DND-41 (cell line): ENCODE measurements around the gene VTI1A.

ENCODE experiments used
- ATAC-seq: fragments of 200-7000 bp; cut with Tn5 transposase; 3 replicates; pipeline ENCODE4 v1.9.1; 2021; ENCODE audit warnings: low read depth; ENCODE audit not compliant: insufficient read depth
- DNase-seq: peaks from one replicate; pipeline ENCODE4 v3.0.0-alpha.2; 2020
- H2AFZ ChIP-seq: 2 replicates; pipeline ENCODE4 v1.6.0; 2012; ENCODE audit warnings: low read depth, low read length
- H3K27ac ChIP-seq: 2 replicates; pipeline ENCODE4 v1.5.1; 2012; ENCODE audit warnings: low read length, inconsistent platforms
- H3K27me3 ChIP-seq: fragments of 200-600 bp; sonication (generic); 2 replicates; pipeline ENCODE4 v1.6.0; 2012; ENCODE audit warnings: low read length, mild to moderate bottlenecking, inconsistent platforms; ENCODE audit not compliant: insufficient read depth, poor library complexity
- H3K36me3 ChIP-seq: 2 replicates; pipeline ENCODE4 v1.5.1; 2012; ENCODE audit warnings: low read length, inconsistent platforms; ENCODE audit not compliant: insufficient read depth
- H3K4me1 ChIP-seq: 2 replicates; pipeline ENCODE4 v1.5.1; 2012; ENCODE audit warnings: mild to moderate bottlenecking, low read length; ENCODE audit not compliant: insufficient read depth
- H3K4me2 ChIP-seq: 2 replicates; pipeline ENCODE4 v1.6.0; 2012; ENCODE audit warnings: mild to moderate bottlenecking, moderate library complexity, low read length, inconsistent platforms; ENCODE audit not compliant: insufficient read depth
- H3K4me3 ChIP-seq, 2 experiments: fragments of 200-600 bp in 1 of 2; shearing (Covaris generic) in 1 of 2; 2 replicates each; pipeline ENCODE4 v1.5.1; 2012 to 2016; ENCODE audit warnings: inconsistent platforms in 2 of 2, low read length in 2 of 2, mild to moderate bottlenecking in 2 of 2, low read depth in 1 of 2, moderate library complexity in 1 of 2
- H3K79me2 ChIP-seq: 2 replicates; pipeline ENCODE4 v1.6.0; 2012; ENCODE audit warnings: low read length, inconsistent platforms; ENCODE audit not compliant: insufficient read depth
- H3K9ac ChIP-seq: 2 replicates; pipeline ENCODE4 v1.6.0; 2012; ENCODE audit warnings: low read depth, mild to moderate bottlenecking, inconsistent platforms, low read length, moderate library complexity
- H3K9me3 ChIP-seq: 2 replicates; pipeline ENCODE4 v1.5.1; 2012; ENCODE audit warnings: low read length, moderate library complexity, mild to moderate bottlenecking, inconsistent platforms; ENCODE audit not compliant: insufficient read depth, severe bottlenecking
- H4K20me1 ChIP-seq: 2 replicates; pipeline ENCODE4 v1.6.0; 2012; ENCODE audit warnings: low read length; ENCODE audit not compliant: insufficient read depth
- EZH2 ChIP-seq: IDR thresholded peaks from 3 replicates; pipeline ENCODE4 v1.6.1; 2012; ENCODE audit warnings: borderline replicate concordance, low read depth, mild to moderate bottlenecking, moderate library complexity, low read length, inconsistent platforms; ENCODE audit not compliant: severe bottlenecking
- TF ChIP-seq, protein P1 (sequence below): IDR thresholded peaks from 2 replicates; pipeline ENCODE4 v1.5.1; 2012; ENCODE audit warnings: borderline replicate concordance, low read length, moderate library complexity, mild to moderate bottlenecking; ENCODE audit not compliant: poor library complexity, severe bottlenecking; ENCODE audit errors: extremely low read depth

VTI1A gene

DNA sequence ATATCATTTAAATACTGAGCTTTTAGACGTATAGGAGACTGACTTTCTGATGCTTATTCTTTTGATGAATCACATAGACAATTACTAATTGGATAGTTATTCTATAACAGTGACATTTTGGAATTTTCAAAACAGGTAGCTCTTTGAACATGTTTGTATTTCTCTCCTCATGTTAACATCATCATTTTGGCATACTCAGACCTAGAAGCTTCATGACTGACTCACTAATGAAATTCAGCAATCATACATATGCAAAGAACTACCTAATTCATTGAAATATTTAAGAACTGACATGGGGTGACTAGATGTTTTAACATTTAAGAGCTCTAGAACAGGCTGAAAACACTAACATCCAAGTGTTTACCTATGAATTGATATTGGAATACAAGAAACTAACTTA, 192.3 kb downstream of the VTI1A start:
- H3K9me3 ChIP-seq: no peaks in the 10 kb centered on the region
- TF ChIP-seq EZH2: no peak
- TF ChIP-seq, protein P1, sequence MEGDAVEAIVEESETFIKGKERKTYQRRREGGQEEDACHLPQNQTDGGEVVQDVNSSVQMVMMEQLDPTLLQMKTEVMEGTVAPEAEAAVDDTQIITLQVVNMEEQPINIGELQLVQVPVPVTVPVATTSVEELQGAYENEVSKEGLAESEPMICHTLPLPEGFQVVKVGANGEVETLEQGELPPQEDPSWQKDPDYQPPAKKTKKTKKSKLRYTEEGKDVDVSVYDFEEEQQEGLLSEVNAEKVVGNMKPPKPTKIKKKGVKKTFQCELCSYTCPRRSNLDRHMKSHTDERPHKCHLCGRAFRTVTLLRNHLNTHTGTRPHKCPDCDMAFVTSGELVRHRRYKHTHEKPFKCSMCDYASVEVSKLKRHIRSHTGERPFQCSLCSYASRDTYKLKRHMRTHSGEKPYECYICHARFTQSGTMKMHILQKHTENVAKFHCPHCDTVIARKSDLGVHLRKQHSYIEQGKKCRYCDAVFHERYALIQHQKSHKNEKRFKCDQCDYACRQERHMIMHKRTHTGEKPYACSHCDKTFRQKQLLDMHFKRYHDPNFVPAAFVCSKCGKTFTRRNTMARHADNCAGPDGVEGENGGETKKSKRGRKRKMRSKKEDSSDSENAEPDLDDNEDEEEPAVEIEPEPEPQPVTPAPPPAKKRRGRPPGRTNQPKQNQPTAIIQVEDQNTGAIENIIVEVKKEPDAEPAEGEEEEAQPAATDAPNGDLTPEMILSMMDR: no peak
- H3K36me3 ChIP-seq: no peaks in the 10 kb centered on the region
- no peak overlapping the region for H2AFZ ChIP-seq
- H3K79me2 ChIP-seq: no peaks in the 10 kb centered on the region
- ATAC-seq (no peak), DNase-seq (no peak)
- H3K27ac ChIP-seq: no peak overlapping the region
- H3K4me1 ChIP-seq: no peaks in the 10 kb centered on the region
- H3K9ac ChIP-seq: no peak overlapping the region
- no peak overlapping the region for H3K4me2 ChIP-seq
- H4K20me1 ChIP-seq: no peaks in the 10 kb centered on the region
- H3K4me3 ChIP-seq: no peak overlapping the region
- H3K27me3 ChIP-seq: no peaks in the 10 kb centered on the region

DNA sequence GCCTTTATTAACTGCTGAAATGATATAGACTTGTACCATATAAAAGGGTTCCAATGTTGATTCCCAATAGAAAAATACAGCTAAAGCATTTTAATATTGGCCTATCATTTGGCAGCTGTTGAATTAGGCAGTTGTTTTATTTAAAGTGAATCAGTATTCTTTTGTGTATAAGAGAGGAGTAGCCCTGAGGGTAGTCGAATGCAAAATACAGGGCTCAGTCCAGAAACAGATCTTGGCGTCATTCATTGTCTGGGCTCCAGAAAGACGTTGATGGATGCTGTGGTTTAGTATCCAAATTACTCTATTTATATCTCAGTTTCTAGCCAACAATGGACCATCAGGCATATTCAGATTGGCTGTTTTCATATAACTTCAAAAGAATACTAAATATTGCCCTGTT, 193.6 kb downstream of the VTI1A start:
- H3K4me2 ChIP-seq: no peak overlapping the region
- no peak overlapping the region for H3K27ac ChIP-seq
- H3K36me3 ChIP-seq: no peaks in the 10 kb centered on the region
- DNase-seq (no peak), ATAC-seq (no peak)
- no peaks in the 10 kb centered on the region for H4K20me1 ChIP-seq
- H3K9me3 ChIP-seq: no peaks in the 10 kb centered on the region
- H2AFZ ChIP-seq: no peak overlapping the region
- H3K4me1 ChIP-seq: no peaks in the 10 kb centered on the region
- no peak overlapping the region for H3K4me3 ChIP-seq
- H3K79me2 ChIP-seq: no peaks in the 10 kb centered on the region
- H3K27me3 ChIP-seq: no peaks in the 10 kb centered on the region
- TF ChIP-seq, protein P1: no peak
- no peak for TF ChIP-seq EZH2
- no peak overlapping the region for H3K9ac ChIP-seq

DNA sequence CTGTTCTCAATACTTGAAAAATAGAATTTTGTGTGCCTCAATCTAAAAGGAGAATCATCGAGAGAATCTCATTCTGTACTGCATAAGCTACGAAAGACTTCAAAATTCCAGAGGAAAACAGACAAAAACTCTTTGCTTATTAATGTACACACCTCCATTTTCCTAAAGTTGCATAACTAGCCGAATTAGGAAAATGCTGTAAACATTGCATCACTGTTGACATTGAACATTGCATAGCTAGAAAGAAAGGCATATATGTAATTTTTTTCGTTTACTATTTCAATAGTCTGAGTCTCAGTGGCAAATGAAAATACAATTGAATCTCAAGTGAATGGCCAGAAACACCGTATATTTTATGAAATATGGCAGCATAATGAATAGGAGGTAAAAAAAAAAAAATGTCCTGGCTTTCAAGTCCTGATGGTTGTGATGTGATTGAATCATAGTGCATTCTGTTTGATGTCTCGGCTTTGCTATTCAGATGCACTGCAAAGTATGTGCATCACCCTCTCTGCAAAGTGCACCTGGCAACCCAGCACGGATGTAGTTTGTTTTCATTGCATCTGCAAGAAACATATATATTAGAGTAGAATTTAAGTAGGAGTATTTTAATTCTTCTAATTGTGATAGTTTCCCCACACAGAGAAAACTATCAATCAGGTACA, 196.7 kb downstream of the VTI1A start:
- Histone ChIP-seq H3K36me3 (no peaks in the 10 kb centered on the region), H3K9ac (no peak overlapping the region), H3K79me2 (no peaks in the 10 kb centered on the region), H3K4me3 (no peak overlapping the region), H3K9me3 (no peaks in the 10 kb centered on the region), H3K27me3 (no peaks in the 10 kb centered on the region), H3K27ac (no peak overlapping the region), H3K4me1 (no peaks in the 10 kb centered on the region), H3K4me2 (no peak overlapping the region), H2AFZ (no peak overlapping the region), H4K20me1 (no peaks in the 10 kb centered on the region)
- DNase-seq (no peak), ATAC-seq (no peak)
- TF ChIP-seq, protein P1: no peak
- no peak for TF ChIP-seq EZH2
